SK-N-SH treated with all-trans-retinoic acid at 6 μM for 48 hours (cell line): ENCODE data around the gene CEP20.
A peak's percentile ranks its signal among the peaks of the same experiment; 100 is the strongest.

Source experiments
- ATAC-seq: fragments of 200-7000 bp; cut with Tn5 transposase; 3 replicates; pipeline ENCODE4 v1.9.1; 2020; ENCODE audit warnings: mild to moderate bottlenecking, moderate library complexity
- ARNTL ChIP-seq: fragments of 450-650 bp; formaldehyde crosslinking; IDR thresholded peaks from 2 replicates; pipeline ENCODE4 v1.5.0; 2020; ENCODE audit warnings: low read depth, mild to moderate bottlenecking, moderate library complexity, borderline replicate concordance
- BACH2 ChIP-seq: fragments of 250-450 bp; sonication (Bioruptor Pico); IDR thresholded peaks from 2 replicates; pipeline ENCODE4 v1.9.0; 2021; ENCODE audit warnings: mild to moderate bottlenecking, borderline replicate concordance
- CSDC2 ChIP-seq: fragments of 250-450 bp; sonication (Bioruptor Pico); IDR thresholded peaks from 2 replicates; pipeline ENCODE4 v1.5.0; 2020; ENCODE audit warnings: mild to moderate bottlenecking, moderate library complexity
- ESRRG ChIP-seq: fragments of 250-450 bp; sonication (Bioruptor Pico); IDR thresholded peaks from 2 replicates; pipeline ENCODE4 v1.6.1; 2021; ENCODE audit warnings: mild to moderate bottlenecking
- GLIS3 ChIP-seq: fragments of 250-450 bp; sonication (Bioruptor Pico); IDR thresholded peaks from 2 replicates; pipeline ENCODE4 v1.5.0; 2020; ENCODE audit warnings: mild to moderate bottlenecking, moderate library complexity
- ISL1 ChIP-seq: fragments of 250-450 bp; sonication (Bioruptor Pico); IDR thresholded peaks from 2 replicates; pipeline ENCODE4 v2.1.2; 2022; ENCODE audit warnings: mild to moderate bottlenecking, moderate library complexity
- OSR1 ChIP-seq: fragments of 250-450 bp; sonication (Bioruptor Pico); IDR thresholded peaks from 2 replicates; pipeline ENCODE4 v1.8.0; 2022; ENCODE audit warnings: moderate library complexity, mild to moderate bottlenecking, inconsistent platforms
- PPARA ChIP-seq: fragments of 250-450 bp; sonication (Bioruptor Pico); IDR thresholded peaks from 2 replicates; pipeline ENCODE4 v1.5.0; 2020; ENCODE audit warnings: mild to moderate bottlenecking, borderline replicate concordance
- RARB ChIP-seq: fragments of 250-450 bp; sonication (Bioruptor Pico); IDR thresholded peaks from 2 replicates; pipeline ENCODE4 v1.8.0; 2021; ENCODE audit warnings: mild to moderate bottlenecking, moderate library complexity
- SNAI2 ChIP-seq: fragments of 250-450 bp; sonication (Bioruptor Pico); IDR thresholded peaks from 2 replicates; pipeline ENCODE4 v1.5.0; 2020; ENCODE audit warnings: mild to moderate bottlenecking, moderate library complexity
- TCF4 ChIP-seq: fragments of 250-450 bp; sonication (Bioruptor Pico); IDR thresholded peaks from 2 replicates; pipeline ENCODE4 v1.8.0; 2021; ENCODE audit warnings: mild to moderate bottlenecking, moderate library complexity, borderline replicate concordance
- TOX ChIP-seq: fragments of 250-450 bp; sonication (Bioruptor Pico); IDR thresholded peaks from 2 replicates; pipeline ENCODE4 v1.8.0; 2021; ENCODE audit warnings: mild to moderate bottlenecking, moderate library complexity, borderline replicate concordance
- ZC3H10 ChIP-seq: fragments of 250-450 bp; sonication (Bioruptor Pico); IDR thresholded peaks from 2 replicates; pipeline ENCODE4 v1.5.1; 2021; ENCODE audit warnings: mild to moderate bottlenecking, moderate library complexity
- ZFP30 ChIP-seq: fragments of 450-650 bp; formaldehyde crosslinking; IDR thresholded peaks from 2 replicates; pipeline ENCODE4 v1.5.0; 2022; ENCODE audit warnings: mild to moderate bottlenecking, moderate library complexity
- ZNF565 ChIP-seq: fragments of 450-650 bp; formaldehyde crosslinking; conservative IDR thresholded peaks from 2 replicates; pipeline ENCODE4 v1.5.0; 2020; ENCODE audit warnings: low read depth, mild to moderate bottlenecking, moderate library complexity
- ZNF70 ChIP-seq: fragments of 450-650 bp; formaldehyde crosslinking; IDR thresholded peaks from 2 replicates; pipeline ENCODE4 v1.5.0; 2020; ENCODE audit warnings: mild to moderate bottlenecking, moderate library complexity
- ZNF8 ChIP-seq: fragments of 450-650 bp; formaldehyde crosslinking; IDR thresholded peaks from 2 replicates; pipeline ENCODE4 v1.5.0; 2020; ENCODE audit warnings: mild to moderate bottlenecking, moderate library complexity
- TF ChIP-seq, protein P1 (sequence below): fragments of 250-450 bp; sonication (Bioruptor Pico); IDR thresholded peaks from 2 replicates; pipeline ENCODE4 v1.5.0; 2020; ENCODE audit warnings: mild to moderate bottlenecking, moderate library complexity
- TF ChIP-seq, protein P2 (sequence below): fragments of 250-450 bp; sonication (Bioruptor Pico); IDR thresholded peaks from 2 replicates; pipeline ENCODE4 v1.8.0; 2021; ENCODE audit warnings: low read depth, mild to moderate bottlenecking, moderate library complexity, borderline replicate concordance
- TF ChIP-seq, protein P3 (sequence below): fragments of 250-450 bp; sonication (Bioruptor Pico); IDR thresholded peaks from 2 replicates; pipeline ENCODE4 v1.5.1; 2021; ENCODE audit warnings: mild to moderate bottlenecking, moderate library complexity
- TF ChIP-seq, protein P4 (sequence below): fragments of 250-450 bp; sonication (Bioruptor Pico); IDR thresholded peaks from 2 replicates; pipeline ENCODE4 v1.8.0; 2020; ENCODE audit warnings: mild to moderate bottlenecking, moderate library complexity, borderline replicate concordance
- TF ChIP-seq, protein P5 (sequence below): fragments of 250-450 bp; sonication (Bioruptor Pico); IDR thresholded peaks from 2 replicates; pipeline ENCODE4 v1.5.1; 2020; ENCODE audit warnings: low read depth, mild to moderate bottlenecking, moderate library complexity

The CEP20 gene

DNA sequence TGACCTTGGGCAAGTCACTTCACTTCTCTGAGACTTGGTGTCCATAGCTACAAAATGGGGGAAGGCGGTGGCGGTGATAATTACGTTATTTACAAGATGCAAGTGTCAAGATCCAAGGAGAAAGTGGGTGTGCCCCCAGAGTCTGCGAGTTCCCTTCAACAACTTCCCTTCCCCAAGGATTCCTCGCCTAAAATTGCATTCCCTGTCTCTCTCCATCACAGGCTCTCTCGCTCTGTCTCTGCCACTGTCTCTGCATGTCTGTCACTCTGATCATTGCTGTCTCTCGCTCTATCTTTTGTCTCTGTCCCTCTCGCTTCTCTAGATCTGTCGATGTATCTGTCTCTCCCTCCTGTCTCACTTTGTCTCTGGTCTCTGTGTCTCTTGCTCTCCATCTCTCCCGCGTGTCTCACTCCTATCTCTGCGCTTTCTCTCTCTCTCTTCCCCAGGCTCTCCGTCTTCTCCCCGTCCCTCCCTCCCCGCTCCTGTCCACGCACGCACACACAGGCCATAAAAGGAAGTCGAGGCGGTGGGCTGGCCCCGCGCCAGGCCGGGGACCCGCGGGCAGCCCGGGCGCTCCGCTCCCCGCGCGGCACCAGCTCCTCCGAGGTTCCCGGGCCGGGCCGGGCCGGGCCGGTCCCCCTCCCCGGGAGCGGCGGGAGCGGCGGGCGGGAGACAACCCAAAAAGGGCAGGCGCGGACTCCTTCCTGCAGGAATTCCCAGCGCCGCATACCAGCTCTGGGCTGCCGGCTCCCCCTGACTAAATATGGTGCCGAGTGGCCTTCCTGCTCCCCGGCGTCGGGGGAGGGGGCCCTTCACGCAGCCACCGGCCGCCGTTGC, 30.5 kb downstream of the CEP20 start:
- no peak for TF ChIP-seq ZFP30 (CRISPR knock-in tag)
- no peak for TF ChIP-seq ISL1 (CRISPR knock-in tag)
- TF ChIP-seq, protein P1, sequence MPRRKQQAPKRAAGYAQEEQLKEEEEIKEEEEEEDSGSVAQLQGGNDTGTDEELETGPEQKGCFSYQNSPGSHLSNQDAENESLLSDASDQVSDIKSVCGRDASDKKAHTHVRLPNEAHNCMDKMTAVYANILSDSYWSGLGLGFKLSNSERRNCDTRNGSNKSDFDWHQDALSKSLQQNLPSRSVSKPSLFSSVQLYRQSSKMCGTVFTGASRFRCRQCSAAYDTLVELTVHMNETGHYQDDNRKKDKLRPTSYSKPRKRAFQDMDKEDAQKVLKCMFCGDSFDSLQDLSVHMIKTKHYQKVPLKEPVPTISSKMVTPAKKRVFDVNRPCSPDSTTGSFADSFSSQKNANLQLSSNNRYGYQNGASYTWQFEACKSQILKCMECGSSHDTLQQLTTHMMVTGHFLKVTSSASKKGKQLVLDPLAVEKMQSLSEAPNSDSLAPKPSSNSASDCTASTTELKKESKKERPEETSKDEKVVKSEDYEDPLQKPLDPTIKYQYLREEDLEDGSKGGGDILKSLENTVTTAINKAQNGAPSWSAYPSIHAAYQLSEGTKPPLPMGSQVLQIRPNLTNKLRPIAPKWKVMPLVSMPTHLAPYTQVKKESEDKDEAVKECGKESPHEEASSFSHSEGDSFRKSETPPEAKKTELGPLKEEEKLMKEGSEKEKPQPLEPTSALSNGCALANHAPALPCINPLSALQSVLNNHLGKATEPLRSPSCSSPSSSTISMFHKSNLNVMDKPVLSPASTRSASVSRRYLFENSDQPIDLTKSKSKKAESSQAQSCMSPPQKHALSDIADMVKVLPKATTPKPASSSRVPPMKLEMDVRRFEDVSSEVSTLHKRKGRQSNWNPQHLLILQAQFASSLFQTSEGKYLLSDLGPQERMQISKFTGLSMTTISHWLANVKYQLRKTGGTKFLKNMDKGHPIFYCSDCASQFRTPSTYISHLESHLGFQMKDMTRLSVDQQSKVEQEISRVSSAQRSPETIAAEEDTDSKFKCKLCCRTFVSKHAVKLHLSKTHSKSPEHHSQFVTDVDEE (CRISPR knock-in tag): no peak
- TF ChIP-seq, protein P2, sequence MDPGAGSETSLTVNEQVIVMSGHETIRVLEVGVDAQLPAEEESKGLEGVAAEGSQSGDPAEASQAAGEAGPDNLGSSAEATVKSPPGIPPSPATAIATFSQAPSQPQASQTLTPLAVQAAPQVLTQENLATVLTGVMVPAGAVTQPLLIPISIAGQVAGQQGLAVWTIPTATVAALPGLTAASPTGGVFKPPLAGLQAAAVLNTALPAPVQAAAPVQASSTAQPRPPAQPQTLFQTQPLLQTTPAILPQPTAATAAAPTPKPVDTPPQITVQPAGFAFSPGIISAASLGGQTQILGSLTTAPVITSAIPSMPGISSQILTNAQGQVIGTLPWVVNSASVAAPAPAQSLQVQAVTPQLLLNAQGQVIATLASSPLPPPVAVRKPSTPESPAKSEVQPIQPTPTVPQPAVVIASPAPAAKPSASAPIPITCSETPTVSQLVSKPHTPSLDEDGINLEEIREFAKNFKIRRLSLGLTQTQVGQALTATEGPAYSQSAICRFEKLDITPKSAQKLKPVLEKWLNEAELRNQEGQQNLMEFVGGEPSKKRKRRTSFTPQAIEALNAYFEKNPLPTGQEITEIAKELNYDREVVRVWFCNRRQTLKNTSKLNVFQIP (CRISPR knock-in tag): no peak
- TF ChIP-seq, protein P3, sequence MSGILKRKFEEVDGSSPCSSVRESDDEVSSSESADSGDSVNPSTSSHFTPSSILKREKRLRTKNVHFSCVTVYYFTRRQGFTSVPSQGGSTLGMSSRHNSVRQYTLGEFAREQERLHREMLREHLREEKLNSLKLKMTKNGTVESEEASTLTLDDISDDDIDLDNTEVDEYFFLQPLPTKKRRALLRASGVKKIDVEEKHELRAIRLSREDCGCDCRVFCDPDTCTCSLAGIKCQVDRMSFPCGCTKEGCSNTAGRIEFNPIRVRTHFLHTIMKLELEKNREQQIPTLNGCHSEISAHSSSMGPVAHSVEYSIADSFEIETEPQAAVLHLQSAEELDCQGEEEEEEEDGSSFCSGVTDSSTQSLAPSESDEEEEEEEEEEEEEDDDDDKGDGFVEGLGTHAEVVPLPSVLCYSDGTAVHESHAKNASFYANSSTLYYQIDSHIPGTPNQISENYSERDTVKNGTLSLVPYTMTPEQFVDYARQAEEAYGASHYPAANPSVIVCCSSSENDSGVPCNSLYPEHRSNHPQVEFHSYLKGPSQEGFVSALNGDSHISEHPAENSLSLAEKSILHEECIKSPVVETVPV: no peak
- no peak for TF ChIP-seq TCF4 (CRISPR knock-in tag)
- TF ChIP-seq ZNF70: no peak
- TF ChIP-seq, protein P4, sequence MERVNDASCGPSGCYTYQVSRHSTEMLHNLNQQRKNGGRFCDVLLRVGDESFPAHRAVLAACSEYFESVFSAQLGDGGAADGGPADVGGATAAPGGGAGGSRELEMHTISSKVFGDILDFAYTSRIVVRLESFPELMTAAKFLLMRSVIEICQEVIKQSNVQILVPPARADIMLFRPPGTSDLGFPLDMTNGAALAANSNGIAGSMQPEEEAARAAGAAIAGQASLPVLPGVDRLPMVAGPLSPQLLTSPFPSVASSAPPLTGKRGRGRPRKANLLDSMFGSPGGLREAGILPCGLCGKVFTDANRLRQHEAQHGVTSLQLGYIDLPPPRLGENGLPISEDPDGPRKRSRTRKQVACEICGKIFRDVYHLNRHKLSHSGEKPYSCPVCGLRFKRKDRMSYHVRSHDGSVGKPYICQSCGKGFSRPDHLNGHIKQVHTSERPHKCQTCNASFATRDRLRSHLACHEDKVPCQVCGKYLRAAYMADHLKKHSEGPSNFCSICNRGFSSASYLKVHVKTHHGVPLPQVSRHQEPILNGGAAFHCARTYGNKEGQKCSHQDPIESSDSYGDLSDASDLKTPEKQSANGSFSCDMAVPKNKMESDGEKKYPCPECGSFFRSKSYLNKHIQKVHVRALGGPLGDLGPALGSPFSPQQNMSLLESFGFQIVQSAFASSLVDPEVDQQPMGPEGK (CRISPR knock-in tag): no peak
- TF ChIP-seq ZC3H10: no peak
- TF ChIP-seq ZNF8: no peak
- no peak for TF ChIP-seq GLIS3 (CRISPR knock-in tag)
- TF ChIP-seq CSDC2 (CRISPR knock-in tag): no peak
- no peak for TF ChIP-seq SNAI2 (CRISPR knock-in tag)
- no peak for TF ChIP-seq BACH2 (CRISPR knock-in tag)
- no peak for TF ChIP-seq ZNF565
- no peak for TF ChIP-seq RARB (CRISPR knock-in tag)
- TF ChIP-seq ESRRG (CRISPR knock-in tag): no peak
- TF ChIP-seq OSR1 (CRISPR knock-in tag): no peak
- no peak for TF ChIP-seq TOX
- no peak for TF ChIP-seq PPARA
- ATAC-seq: peak; percentile 65

DNA sequence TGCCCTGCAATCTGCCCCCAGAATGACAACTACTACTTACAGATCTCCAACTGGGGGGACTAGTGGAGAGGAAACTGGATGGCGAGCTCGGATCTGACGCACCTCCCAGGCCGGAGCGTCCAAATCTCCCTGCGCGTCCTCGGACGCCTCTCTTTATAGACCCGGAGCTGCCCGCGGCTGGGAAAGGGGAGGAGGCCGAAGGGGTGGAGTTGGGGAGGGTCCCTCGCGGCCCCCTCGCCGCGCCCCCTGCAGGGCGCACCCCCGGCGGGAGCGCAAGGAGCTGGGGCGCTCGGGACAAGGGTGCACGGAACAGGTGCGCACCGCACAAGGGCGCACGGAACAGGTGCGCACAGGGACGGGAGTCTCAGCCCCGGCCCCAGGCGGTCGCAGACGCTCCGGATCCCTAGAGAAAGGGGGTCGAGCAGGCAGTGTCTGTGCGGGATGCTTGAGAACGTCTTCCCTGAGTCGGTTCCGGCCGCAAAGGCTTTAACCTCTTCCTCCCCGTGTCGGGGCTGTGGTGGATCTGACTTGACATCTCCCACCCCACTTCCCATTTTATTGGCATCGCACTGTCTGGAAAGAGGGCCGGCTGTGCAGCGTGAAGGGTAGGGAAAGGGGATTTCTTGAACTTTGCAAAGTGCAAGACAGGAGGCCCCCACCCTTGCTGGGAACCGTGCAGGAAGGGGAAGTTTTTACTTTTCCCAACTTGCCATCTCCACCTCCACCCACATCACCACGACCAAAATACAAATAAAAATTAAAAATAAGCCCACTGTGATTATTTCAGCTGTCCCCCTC, 31.3 kb downstream of the CEP20 start, which contains the start of gene MYH11:
TSS of gene MYH11 (minus strand) at position 128 of the 798 bp plus-strand sequence. CDS start 18,776 bp downstream, outside the sequence.
- ATAC-seq: peak; percentile 34
- no peak for TF ChIP-seq ISL1 (CRISPR knock-in tag)
- TF ChIP-seq, protein P5, sequence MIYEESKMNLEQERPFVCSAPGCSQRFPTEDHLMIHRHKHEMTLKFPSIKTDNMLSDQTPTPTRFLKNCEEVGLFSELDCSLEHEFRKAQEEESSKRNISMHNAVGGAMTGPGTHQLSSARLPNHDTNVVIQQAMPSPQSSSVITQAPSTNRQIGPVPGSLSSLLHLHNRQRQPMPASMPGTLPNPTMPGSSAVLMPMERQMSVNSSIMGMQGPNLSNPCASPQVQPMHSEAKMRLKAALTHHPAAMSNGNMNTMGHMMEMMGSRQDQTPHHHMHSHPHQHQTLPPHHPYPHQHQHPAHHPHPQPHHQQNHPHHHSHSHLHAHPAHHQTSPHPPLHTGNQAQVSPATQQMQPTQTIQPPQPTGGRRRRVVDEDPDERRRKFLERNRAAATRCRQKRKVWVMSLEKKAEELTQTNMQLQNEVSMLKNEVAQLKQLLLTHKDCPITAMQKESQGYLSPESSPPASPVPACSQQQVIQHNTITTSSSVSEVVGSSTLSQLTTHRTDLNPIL (CRISPR knock-in tag): no peak
- no peak for TF ChIP-seq ZNF70
- TF ChIP-seq, protein P3: no peak
- TF ChIP-seq ZFP30 (CRISPR knock-in tag): no peak
- TF ChIP-seq CSDC2 (CRISPR knock-in tag): no peak
- no peak for TF ChIP-seq ARNTL
- TF ChIP-seq ZNF8: no peak
- TF ChIP-seq RARB (CRISPR knock-in tag): no peak
- TF ChIP-seq OSR1 (CRISPR knock-in tag): no peak
- TF ChIP-seq ZC3H10: no peak
- TF ChIP-seq, protein P1 (CRISPR knock-in tag): no peak
